Ovary (tissue), 9 donors: Measurements from ENCODE around the gene TESPA1. TPM values are rescaled to one million over a fixed set of nuclear protein-coding genes. Genes with fewer than 3 reads are reported as not detected.

Experiments used
- DNase-seq, 5 donors: peaks; one replicate each; pipeline ENCODE4 v3.0.0-alpha.2; 2019 to 2020
- H3K27ac ChIP-seq, 2 donors: fragments of 200-600 bp; one replicate each; pipeline versions ENCODE4 v1.5.1 to v1.8.0; 2019 to 2022
- H3K27me3 ChIP-seq: fragments of 200-600 bp; one replicate; pipeline ENCODE4 v1.8.0; 2022
- H3K36me3 ChIP-seq: fragments of 200-600 bp; sonication (generic); one replicate; pipeline ENCODE4 v1.5.1; 2019
- H3K4me1 ChIP-seq: one replicate; pipeline ENCODE4 v1.8.1; 2013; ENCODE audit warnings: mild to moderate bottlenecking, moderate library complexity; ENCODE audit not compliant: insufficient read depth
- H3K4me3 ChIP-seq: fragments of 200-600 bp; sonication (generic); one replicate; pipeline ENCODE4 v1.5.1; 2017
- H3K9me3 ChIP-seq, 2 donors: fragments of 200-600 bp in 1 of 2; sonication (generic) in 1 of 2; one replicate each; pipeline versions ENCODE4 v1.5.1 to v1.8.1; 2013 to 2019; ENCODE audit warnings: mild to moderate bottlenecking in 1 of 2, moderate library complexity in 1 of 2
- CTCF ChIP-seq, 3 donors: fragments of 450-650 bp in 2 of 3; fragments of 200-600 bp in 1 of 3; IDR thresholded peaks; one replicate each; pipeline versions ENCODE4 v1.5.1 to v1.8.0; 2016 to 2022; ENCODE audit warnings: antibody characterized with exemption in 3 of 3, mild to moderate bottlenecking in 1 of 3
- EP300 ChIP-seq: sonication (generic); formaldehyde crosslinking; IDR thresholded peaks from one replicate; pipeline ENCODE4 v1.6.1; 2017; ENCODE audit warnings: antibody characterized with exemption
- POLR2A ChIP-seq: fragments of 450-650 bp; IDR thresholded peaks from one replicate; pipeline ENCODE4 v1.6.1; 2017; ENCODE audit warnings: antibody characterized with exemption, mild to moderate bottlenecking, moderate library complexity
- WGBS, 3 donors: extraction: QIAGEN DNeasy Blood & Tissue Kit in 1 of 3; methylation state at CpG; one replicate each; pipeline versions ENCODE4 v1.1.5 to v1.1.7; 2013 to 2017; 5-methylcytosine and 5-hydroxymethylcytosine counted together
- intact Hi-C, 4 donors: fragments of 100-400 bp; cut with DNase I; formaldehyde crosslinking; loops; one replicate each; pipeline versions ENCODE4 v1.11.0 to v1.15.1; 2022 to 2023
- polyA plus RNA-seq, 2 donors: library from polyadenylated mRNA; stranded (reverse); fragments of 200-250 nt in 1 of 2; fragments of 350-450 nt in 1 of 2; fragmentation: Illumina TruSeq in 1 of 2; extraction: RNeasy Lipid Tissue Mini Kit (QIAGEN cat#74804) in 1 of 2; gene quantifications; one replicate each; pipeline ENCODE4 v1.2.3, GENCODE V29; 2013 to 2014
- total RNA-seq, 7 donors: library from RNA; depleted of rRNA in 2 of 7; stranded (reverse); fragments of >200 nt in 2 of 7; fragmentation: NEBNext Ultra II Directional in 3 of 7; extraction: Animal tissue kit (Norgen Biotek cat#: 25700) in 3 of 7; gene quantifications; one replicate each; pipeline versions ENCODE4 v1.1.0 to v1.2.4, GENCODE V29; 2016 to 2023
- donor health status: DM: no; HTN: no; CAD: no; lungs with moderate emphysema.
- donor health status: DM: no; HTN: no; CAD: no.
- donor health status: Bipolar disorder and iron deficiency.
- donor health status: DM: yes; HTN: yes; CAD: no.
- donor health status: DM: no; HTN: no; CAD: no.
- donor health status: DM: yes; HTN: yes; CAD: no.

The TESPA1 gene
- total and polyA plus RNA-seq, 9 donors = 1.3 to 5.9 (median 3.2) TPM

- intact Hi-C loops = no loop called here
- Histone ChIP-seq H3K4me3 (no peak overlapping the region), H3K27ac (no peak overlapping the region), H3K4me1 (no peaks in the 10 kb centered on the region), H3K9me3 (no peaks in the 10 kb centered on the region), H3K36me3 (no peaks in the 10 kb centered on the region), H3K27me3 (no peaks in the 10 kb centered on the region)
- TF ChIP-seq CTCF (IDR thresholded peaks at IDR 0.05) = no peak
- TF ChIP-seq POLR2A = no peak
- no peak for DNase-seq
- WGBS, 3 donors = 49 to 55% (median 50%) methylated on average over 2 of the region's 2 CpGs
Measured at GRCh38 chr12:54932691-54933090, 51.9 kb downstream of the TESPA1 start.

- Histone ChIP-seq H3K36me3 (no peaks in the 10 kb centered on the region), H3K27me3 (no peaks in the 10 kb centered on the region), H3K4me3 (no peak overlapping the region), H3K4me1 (no peaks in the 10 kb centered on the region), H3K9me3 (no peaks in the 10 kb centered on the region), H3K27ac (no peak overlapping the region)
- WGBS, 3 donors = 84 to 91% (median 87%) methylated on average over 4 of the region's 4 CpGs
- TF ChIP-seq POLR2A (no peak), EP300 (no peak), CTCF (IDR thresholded peaks at IDR 0.05) (no peak)
- intact Hi-C loops = no loop called here
- no peak for DNase-seq
Measured at GRCh38 chr12:54932038-54932437, 52.5 kb downstream of the TESPA1 start.

GRCh38 chr12:54929998-54930397, 54.6 kb downstream of the TESPA1 start:
- TF ChIP-seq EP300 (no peak), CTCF (IDR thresholded peaks at IDR 0.05) (no peak), POLR2A (no peak)
- intact Hi-C loops = no loop called here
- Histone ChIP-seq H3K4me1 (no peaks in the 10 kb centered on the region), H3K9me3 (no peaks in the 10 kb centered on the region), H3K27me3 (no peaks in the 10 kb centered on the region), H3K4me3 (no peak overlapping the region), H3K36me3 (no peaks in the 10 kb centered on the region), H3K27ac (no peak overlapping the region)
- WGBS, 3 donors = 76 to 88% (median 84%) methylated on average over 3 of the region's 3 CpGs
- no peak for DNase-seq

- intact Hi-C loops = no loop called here
- WGBS, 3 donors = 87 to 100% (median 94%) methylated on average over 1 of the region's 1 CpG
- H3K36me3 ChIP-seq = no peaks in the 10 kb centered on the region
Measured at GRCh38 chr12:54926246-54926645, 58.3 kb downstream of the TESPA1 start.

More at GRCh38 chr12:54926246-54926645, 58.3 kb downstream of the TESPA1 start:
- no peak for DNase-seq
- Histone ChIP-seq H3K27ac (no peak overlapping the region), H3K9me3 (no peaks in the 10 kb centered on the region), H3K27me3 (no peaks in the 10 kb centered on the region), H3K4me1 (no peaks in the 10 kb centered on the region), H3K4me3 (no peak overlapping the region)
- TF ChIP-seq POLR2A = no peak
- TF ChIP-seq CTCF (IDR thresholded peaks at IDR 0.05) = no peak
- no peak for TF ChIP-seq EP300
